GM18499 (cell line): Measurements from ENCODE around the gene MYO9A.

Experiments used
- ATAC-seq: cut with Tn5 transposase; IDR thresholded peaks from one replicate; pipeline ENCODE4 v1.9.1; 2021; ENCODE audit warnings: moderate number of reproducible peaks; ENCODE audit not compliant: insufficient read depth, unreplicated experiment

Gene MYO9A

DNA sequence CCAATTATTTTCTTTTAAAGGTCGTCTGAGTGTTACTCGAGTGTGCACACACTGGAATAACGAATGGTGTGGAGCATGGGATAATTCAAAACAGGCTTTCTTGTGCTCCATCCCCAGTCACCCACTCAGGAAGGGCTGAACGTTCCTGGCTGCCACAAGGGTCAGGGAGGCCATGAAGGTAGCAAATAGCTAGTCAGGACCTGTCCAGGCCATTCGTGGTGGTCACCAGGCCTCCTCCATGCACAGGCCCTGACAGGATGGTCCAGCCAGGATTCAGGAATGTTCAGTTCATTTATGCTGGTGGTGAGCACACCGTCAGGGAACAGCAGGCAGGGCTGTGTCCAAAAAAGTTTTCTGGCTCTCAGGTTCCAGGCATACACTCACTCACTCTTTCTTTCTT lies 319.3 kb downstream of the MYO9A start:
- ATAC-seq, result no peak

DNA sequence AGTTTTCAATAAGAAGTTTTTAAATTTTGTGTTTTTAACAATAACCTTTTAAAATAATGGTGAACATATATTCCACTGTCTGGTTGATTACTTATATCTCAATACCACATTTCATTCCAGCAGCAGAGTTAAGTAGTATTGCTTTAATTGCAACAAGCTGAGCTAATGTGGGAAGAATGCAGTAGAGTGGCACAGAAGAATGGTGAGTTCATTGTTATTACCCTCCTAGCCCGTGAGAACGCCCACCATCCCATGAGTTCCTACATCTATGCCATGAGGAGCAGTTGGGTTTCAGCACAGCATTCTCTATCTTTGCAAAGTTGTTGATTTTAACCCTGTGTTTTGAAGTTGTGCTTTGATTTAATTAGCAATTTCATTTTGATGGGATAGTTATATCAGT lies 325.4 kb downstream of the MYO9A start:
- ATAC-seq, result no peak

DNA sequence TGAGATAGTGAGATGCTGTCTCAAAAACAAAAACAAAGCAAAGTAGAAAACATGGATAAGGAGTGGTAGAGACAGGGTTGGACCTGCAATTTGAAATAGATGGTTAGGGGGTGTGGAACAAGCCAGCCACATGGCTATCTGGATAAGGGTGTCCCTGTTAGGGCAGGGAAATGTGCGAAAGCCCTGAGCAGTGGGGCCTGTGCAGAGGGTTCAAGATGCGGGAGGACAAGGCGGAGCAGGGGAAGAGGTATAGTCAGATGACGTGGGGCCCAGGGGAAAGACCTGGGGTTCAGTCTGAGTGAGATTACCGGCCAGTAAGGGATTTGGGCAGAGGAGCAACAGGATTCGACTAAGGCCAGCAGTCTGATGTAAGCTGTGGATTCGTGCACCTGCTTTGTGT lies 326.0 kb downstream of the MYO9A start:
- ATAC-seq, result no peak

DNA sequence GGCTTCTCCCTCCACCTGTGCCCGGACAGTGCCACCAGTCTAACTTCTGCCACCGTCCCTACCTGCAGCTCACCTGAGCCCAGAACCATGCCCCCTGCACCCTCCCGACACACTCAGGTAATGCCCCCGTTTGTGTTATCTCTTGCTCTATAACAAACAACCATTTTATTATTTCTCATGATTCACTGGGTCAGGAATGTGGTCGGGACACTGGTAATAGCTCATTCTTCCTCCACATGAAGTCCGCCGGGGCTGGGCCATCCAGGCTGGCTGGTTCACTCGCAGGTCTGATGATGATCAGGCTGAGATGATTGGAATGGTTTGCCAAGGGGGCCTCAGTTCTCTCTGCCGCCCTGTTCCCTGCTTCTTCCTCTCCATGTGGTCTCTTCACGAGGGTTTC lies 327.9 kb downstream of the MYO9A start:
- ATAC-seq, result no peak

DNA sequence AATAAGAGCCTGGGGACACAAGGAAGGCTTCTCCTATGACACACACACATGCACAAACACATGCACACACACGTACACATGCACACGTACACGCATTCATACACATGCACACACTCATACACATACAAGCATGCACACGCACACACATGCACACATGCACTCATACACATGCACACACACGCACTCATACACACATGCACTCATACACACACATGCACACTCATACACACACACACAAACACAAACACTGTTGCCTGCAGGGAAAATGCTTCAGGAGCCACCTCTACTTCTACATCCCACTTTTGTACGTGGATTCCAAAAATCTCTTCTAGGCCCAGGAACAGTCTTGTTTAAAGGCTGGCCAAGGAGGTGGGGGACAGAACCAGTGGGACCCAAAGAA lies 328.3 kb downstream of the MYO9A start:
- ATAC-seq, result no peak

DNA sequence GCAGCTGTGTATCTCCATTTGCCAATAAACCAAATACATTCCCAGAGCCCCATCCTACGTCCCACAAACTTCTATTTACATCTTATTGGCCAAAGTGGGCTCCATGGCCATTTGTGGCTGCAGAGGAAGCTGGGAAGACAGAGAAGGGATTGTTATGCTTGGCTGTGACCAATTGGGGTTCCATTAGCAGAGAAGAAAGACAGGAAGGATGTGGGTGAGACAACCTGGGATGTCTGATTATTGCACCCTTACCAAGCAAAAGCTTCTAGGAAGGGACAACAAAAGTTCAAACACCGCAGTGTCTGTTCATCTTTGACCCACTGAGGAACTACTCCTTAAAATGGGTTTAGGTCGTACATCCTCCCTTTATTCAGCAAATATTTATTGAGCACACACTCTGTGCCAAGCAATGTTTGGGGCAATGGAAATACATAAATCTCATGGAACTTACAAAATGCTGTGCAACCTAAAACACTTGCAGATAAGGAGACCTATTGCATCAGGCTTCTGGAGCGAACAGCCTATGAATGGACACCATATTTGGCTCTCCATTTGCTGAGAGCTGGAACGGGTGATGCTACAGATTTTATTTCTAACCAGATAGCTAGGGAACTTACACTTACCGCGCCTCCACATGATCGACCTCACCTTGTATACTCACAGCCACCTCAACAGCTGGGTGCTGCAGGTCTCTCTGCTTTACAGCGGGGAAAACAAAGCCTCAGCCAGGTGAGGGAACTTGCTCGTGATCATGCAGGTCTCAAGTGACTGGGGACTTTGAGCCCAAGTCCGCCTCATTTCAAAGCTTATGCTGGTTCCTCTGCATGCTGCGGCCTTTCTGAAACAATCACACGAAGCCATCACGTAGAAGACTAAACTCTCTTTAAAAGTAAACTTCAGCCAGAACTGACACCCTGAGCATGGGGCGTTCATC lies 329.0 kb downstream of the MYO9A start:
- no peak for ATAC-seq

DNA sequence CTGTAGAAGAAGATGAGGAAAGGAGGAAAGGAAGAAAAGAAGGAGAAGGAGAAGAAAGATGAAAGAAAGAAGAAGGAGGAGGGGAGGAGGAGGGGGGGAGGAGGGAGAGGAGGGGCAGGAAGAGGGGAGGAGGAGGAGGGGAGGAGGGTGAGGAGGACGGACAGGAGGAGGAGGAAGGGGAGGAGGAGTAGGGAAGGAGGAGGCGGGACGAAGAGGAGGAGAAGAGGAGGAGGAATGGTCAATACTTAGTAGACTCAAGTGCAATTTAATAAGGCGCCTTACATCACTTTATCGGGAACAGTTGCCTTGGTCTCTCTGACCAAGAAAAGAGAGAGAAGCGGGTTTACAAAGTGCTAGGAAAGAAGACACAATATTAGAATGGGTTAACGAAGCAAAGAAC lies 331.3 kb downstream of the MYO9A start:
- no peak for ATAC-seq

DNA sequence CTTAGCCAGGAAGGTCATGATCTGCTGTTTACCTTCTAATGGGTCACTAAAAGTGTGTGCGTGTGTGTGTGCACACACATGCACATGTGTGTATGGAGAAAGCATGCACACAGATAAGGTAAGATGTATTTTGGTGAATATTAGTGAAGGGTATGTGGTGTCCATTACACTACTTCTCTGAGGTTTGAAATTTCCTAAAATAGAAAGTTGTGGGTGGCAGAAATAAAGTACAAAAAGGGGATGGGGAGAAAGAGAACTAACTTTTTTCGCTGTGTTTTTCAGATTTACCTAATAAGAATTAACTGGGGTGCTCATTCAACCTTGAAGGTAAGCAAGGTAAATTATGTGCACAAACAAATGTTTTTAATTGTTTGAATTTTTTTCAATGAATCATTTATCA lies 332.0 kb downstream of the MYO9A start:
- no peak for ATAC-seq

DNA sequence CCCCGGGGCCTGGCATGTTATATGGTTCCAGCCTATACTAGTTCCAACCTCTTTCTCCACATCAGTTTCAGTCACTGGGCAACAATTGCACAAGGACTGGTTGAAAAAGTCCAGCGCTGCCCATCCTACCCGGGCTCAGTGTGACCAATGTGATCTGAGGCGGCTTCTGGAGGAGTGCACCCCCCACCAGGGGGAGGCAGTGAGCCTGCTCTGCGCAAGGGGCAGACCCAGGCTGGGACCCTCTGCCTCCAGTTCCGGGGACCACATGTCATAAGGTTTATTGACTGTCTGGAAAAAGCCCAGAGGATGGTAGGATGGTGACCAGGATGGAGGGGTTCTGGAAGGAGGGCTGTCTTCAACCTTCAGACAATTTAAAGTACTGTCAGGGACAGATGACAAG lies 333.2 kb downstream of the MYO9A start:
- no peak for ATAC-seq

DNA sequence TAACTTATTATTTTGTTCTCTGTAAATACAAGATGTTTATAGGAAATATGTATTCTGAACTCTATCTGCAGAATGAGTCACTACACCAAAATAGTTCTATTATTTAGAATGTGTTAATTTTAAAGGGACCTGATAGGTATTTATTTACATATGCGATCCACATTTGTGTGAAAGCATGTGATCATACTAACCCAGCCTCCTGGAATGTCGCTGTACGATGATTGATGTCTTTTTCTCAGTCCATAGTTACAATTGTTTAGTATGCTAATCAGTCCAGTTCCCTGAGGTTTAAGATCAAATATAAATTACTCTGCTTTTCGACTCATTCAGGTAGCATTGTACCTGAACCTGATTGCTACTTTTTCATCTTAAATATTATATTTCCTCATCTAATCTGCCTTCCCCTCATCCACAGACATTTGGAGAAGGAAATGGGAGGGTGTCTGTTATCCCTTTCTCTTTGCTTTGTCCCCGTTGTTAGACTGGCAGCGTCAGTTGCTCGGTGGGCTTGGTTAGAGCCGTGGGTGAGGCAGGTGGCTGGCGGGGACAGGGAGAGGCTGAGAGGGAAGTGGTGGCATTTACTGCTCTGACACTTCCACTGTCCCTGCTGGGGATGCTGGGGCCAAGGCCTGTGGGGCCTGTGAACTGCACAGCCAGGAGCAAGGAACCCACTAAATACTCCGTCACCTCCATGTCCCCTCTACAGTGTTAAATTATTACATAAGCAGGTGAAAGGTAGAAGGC lies 335.4 kb downstream of the MYO9A start:
- ATAC-seq, result no peak

DNA sequence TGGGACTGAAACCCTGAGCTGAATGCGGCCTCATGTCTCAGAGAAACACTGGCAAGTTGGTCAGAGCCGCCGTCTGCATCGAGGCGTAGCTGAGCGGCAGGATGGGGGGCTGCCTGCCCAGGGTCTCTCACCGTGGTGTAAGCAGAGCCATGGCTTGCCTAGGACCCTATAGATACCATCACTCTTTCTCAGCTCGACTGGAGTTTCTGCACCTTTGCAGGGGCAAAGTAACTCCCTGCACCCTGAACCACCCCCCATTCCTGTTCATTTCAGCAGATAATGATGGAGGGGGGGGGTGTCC lies 336.0 kb downstream of the MYO9A start:
- ATAC-seq, result no peak

DNA sequence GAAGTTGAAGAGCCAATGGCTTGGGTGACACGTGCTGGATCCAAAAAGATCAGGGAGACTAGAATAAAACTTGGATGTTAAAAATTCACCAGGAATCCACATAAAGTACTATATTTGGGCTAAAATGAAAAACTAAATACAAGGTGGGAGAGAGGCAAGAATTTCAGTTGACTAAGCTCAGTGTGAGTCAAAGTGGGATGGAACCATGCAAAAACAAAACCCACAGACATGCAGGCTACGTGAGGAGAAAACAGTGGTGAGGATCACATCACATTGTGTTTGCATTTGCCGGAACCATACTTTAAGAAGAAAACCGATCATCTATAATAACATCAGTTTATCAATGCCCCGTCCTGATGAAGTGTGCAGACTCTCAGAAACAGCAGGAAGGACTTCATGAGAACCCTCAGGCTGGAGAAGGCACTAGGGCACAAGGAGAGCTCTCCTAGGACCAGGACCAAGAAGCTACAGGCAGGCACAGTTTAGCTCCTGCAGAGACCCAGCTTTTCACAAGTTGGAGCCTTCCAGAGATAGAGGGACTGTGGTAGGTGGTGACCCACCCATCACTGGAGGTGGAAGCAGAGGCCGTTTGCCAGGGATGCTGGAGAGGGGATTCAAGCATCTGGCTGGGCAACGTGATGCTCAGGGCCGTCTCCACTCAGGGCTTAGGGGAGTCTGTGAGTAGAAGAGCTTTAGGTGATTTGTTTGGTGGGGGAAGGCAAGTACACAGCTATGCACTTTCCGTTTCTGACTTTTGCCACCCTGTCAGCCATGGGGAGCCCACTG lies 336.6 kb downstream of the MYO9A start:
- ATAC-seq, result no peak

DNA sequence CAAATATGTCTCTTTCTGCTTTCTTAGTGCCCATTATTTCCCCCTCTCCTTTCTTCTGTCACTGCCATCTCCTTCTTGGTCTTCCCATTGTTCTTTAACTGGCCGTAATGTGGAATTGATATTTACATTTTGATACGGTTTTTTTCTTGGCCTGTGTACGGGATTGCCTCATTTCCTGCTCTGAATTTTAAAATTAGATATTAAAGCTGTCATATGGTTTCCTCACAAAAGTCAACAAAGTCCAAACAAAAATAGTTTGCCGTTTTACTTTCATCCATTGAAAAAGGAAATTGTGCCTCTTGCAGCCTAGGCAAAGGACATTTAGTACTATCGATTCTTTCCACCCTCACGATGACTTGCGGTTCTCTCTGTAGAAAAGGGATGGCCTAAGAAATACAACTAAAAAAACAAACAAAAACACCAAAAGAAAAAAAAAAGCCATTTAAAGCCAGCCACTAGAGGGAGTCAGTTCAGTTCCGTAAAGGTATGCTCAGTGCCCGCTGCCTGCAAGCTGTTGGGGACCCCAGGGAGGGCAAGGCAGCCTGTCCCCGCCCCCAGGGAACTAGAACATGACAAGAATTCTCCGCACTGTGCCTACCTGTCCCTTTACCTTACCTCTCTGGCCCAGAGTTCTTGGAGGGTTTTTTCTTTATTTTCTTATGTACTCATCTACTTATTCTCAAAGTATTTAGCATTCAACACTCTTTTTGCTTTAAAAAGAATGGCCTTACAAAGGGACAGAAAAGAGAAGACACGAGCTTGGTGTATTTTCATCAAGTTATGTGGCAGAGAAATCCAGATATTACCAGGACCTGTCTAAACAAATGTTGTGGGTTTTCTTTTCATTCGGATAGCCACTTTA lies 337.6 kb downstream of the MYO9A start:
- no peak for ATAC-seq

DNA sequence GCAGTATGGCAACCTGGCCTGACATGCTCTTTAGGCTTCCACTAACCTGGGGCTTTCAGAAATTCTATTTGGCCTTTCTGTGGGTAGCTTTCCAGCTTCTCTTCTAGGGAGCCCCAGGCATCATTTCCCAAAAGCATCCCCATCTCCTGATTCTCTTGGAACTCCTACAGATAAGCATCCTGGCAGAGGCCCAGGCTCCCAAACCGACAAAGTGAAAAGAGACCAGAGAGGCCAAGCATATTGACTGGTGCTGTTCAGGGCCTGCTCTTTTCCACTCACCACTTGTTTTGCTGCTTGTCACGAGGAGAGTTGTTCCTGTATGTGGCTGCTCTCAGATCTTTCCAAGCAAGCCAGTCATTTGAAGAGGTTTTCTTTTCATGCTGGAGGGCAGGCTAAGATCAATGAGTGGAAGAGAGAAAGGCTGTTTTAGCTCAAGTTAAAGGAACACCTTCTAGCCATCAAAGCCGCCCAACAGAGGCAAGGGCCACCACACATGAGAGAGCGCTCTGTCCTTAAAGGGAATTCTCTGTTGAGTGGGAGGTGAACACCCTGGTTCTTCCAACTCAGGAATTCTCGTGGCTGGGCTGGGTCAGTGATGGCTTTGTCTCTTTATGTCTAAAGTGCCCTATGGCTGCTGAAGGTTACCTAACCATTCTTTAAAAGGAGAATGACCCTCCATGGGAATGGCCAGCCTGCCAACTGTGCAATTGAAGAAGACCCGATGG lies 338.7 kb downstream of the MYO9A start:
- no peak for ATAC-seq

DNA sequence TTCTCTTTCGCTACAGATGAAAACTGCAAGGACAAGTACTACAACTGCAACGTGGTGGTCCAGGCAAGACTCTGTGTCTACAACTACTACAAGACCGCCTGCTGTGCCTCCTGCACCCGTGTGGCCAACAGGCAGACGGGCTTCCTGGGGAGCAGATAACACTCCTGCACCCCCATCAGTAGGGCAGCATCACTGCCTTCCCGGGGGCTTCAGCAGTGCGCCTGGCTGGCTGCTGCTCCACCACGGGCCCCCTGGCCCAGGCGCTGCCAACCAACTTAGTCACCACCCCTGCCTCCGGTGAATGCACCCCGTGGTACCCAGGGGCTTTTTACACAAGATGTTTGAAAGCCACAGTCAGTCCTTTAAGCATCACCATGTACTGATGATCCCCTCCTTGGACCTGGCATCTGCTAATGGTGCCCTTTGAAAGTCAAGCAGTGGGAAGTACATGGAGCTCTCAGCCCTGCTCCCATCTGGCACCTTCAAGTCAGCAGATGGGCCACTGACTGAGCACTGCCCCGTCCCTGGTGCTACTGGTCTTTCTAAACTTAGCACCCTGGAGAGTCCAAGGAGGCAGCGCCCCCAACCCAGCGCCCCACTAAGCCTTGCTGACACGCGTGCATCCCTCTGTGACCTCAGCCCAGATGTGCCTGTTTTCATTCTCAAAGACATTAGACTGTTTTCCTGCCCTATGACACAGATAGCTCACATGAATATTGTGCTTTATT lies 340.6 kb downstream of the MYO9A start:
- ATAC-seq, result no peak

DNA sequence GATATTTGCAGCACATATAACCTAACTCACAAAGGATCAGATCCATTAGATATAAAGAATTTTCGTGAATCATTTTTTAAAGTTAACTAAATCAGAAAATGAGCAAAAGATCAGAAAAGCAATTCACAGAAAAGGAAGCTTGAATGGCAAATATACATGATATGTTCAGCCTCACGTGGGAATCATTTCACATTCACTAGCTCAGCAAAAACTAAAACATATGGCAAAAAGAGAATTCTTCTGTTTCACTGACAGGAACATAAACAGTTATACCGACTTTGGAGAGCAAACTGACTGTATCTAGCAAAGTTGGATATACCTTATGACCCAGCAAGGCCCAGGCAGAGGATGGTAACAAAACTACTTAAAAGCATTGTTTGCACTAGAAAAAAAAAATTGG lies 341.6 kb downstream of the MYO9A start:
- no peak for ATAC-seq

DNA sequence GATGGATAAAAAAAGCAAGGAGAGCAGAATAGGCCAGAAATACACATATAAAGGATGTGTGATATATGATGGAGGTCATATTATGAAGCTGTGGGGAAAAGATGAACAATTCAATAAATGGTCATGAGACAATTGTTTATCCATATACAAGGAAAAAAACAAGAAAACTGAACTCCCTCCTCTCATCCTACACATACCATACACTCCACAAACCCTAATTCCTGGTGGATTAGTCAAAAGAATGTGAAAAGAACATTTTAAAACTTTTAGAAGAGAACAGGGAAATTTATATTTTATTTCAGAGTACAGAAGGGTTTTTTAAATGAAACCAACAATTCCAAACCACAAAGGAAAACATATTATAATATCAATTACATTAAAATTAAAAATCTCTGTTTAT lies 342.1 kb downstream of the MYO9A start:
- no peak for ATAC-seq

DNA sequence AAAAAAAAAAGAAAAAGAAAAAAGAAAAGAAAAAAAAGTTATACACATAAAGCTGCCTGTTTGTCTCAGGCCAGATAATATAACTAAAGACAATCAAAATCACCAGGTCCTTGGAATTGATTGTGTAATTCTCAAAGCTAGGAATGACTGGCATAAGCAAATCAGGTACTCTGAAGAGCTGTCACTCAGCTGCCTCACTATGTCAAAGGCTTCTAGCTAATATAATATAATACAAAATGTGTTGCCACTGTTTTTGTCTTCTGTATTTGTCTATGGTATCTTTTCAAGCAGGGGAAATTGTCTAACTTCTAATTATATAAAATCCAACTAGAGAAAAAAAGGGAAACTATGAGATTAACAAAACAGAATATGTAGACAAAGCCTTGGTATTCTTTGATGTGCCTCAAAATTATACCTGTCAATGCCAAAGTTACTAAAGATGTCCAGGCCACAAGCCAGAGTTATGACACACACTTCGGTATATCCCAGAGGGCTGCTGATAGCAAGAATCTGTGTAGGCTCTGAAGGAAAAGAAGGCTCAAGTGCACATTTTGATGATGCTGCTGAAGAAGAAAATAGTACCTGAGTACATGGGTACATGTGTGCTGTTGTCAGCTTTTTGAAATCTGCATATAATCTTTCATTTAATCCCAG lies 344.6 kb downstream of the MYO9A start:
- ATAC-seq, result no peak
